ENCODE measurements around the gene CLHC1.

GRCh38 chr2:55245411-55245810 is 13.3 kb upstream of the CLHC1 start:
- TF ChIP-seq POLR2A (IDR thresholded peaks at IDR 0.05; ENCODE audit: low read length) (no peak), GATA1 (IDR thresholded peaks at IDR 0.05; ENCODE audit: low read depth, low read length) (no peak)

Measured in erythroblast (primary cell).